CD1c-positive myeloid dendritic cell (primary cell): Measurements from ENCODE around the gene THOC6.
A peak's percentile ranks its signal among the peaks of the same experiment; 100 is the strongest.

Experiments
- DNase-seq: peaks from one replicate; pipeline ENCODE4 v3.0.0-alpha.2; 2016; ENCODE audit errors: extremely low spot score

THOC6 gene

DNA sequence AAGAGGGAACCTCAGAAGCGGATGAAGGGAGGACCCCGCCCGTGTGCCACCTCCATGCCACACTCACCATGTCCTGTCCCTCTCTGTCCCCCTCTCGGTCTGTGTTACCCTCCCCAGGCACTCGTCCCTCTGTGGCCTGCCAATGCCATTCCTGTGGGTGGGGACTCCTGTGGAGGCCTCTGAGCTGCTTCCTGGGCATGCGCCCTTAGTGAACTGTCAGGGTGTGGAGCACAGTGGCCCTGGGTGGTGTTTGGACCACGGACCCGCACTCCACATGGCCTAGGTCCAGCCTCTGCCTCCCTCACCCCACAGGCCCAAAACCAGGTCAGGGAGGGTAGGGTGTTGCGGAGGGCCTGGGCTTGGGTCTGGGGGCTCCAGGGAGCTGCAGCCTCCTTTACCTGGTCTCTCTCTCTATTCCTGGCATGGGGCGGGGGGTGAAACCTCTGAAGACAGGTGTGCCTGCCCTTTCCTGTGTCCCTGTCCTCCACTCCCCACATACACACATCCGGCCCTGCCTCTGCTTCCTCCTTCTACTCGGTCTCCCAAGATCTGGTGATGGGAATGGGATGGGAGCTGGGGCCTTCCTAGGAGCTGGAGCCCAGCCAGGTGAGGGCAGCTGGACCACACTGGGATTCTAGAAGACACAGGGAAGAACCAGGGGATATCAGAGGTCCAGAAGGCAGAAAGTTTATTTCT, 32.1 kb upstream of the THOC6 start:
- DNase-seq: no peak

- no peak for DNase-seq
Measured at GRCh38 chr16:2992383-2993081, 31.3 kb upstream of the THOC6 start.

GRCh38 chr16:2996298-2996697, 27.5 kb upstream of the THOC6 start:
- no peak for DNase-seq

DNA sequence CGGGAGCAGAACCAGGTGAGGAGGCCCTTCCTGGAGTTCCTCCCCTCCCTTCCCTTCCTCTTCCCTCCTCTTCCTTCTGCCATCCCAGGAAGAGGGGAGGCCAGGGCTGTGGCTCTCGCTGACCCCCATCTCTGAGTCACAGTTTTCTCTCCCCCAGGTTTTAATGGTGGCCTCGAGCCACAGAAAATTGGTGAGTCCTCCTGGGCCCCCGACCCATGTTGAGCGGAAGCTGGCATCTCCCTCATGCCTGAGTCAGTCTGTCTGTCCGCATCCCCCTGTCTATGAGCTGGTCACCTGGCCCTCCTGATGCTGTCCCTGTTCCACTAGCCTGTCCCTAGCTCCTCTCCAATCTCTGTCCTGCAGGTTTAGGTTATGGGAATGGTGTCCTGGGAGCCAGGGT, 23.9 kb upstream of the THOC6 start:
- no peak for DNase-seq

- no peak for DNase-seq
Measured at GRCh38 chr16:3000540-3000939, 23.3 kb upstream of the THOC6 start.

GRCh38 chr16:3001316-3001715, 22.5 kb upstream of the THOC6 start:
- no peak for DNase-seq

DNA sequence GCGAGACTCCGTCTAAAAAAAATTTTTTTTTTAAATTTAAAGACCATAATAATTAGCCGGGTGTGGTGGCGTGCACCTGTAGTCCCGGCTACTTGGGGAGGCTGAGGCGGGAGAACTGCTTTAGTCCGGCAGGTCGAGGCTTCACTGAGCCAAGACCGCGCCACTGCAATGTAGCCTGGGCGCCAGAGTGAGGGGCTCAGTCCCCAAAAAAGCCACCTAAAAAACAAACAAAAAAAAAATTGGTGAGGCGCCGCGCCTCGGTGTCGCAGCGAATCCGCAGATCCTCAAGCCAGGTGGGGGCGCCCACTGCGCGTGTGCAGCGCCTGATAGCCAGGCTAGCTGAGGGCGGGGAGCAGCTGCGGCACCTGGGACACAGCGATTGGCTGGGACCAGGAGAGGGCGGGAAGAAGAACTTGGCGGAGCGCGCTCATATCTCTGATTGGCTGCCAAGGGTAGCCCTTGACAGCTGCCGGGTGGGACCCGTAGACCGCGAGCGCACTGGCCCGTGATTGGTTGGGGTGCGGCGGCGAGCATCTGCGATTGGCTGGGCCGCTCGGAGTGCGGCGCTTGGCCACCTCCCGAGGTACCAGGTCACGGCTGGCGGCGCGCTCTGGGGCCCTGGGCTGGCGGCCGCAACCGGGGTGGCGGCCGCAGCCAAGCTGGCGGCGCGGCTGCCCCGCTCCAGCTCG, 20.1 kb upstream of the THOC6 start:
- DNase-seq: peak; percentile 99

GRCh38 chr16:3004319-3004718, 19.5 kb upstream of the THOC6 start:
- peak; percentile 53 for DNase-seq

DNA sequence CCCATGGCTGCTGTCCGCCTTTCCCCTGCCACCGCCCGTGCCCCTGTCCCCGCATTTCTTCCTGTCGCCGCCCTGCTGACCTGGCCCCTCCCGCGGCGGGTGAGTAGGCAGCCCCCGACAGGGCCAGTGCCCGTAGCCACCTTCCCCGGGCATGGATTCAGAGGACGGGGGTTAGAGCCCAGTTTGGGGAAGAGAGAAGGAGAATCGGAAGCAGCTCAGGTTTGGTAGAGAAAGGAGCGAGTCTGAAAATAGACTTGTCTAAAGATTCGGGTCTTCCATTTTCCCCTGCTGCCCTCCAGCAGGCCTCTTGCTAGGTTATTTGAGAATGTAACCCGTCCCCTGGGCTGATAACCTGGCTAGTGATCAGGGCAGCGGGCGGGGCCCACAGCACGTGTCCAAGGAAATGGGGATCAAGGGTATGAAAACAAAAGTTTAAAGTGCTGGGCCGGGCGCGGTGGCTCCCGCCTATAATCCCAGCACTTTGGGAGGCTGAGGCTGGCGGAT, 19.0 kb upstream of the THOC6 start:
- peak; percentile 39 for DNase-seq

- peak; percentile 46 for DNase-seq
Measured at GRCh38 chr16:3007059-3007956, 16.5 kb upstream of the THOC6 start.

- peak; percentile 74 for DNase-seq
Measured at GRCh38 chr16:3007957-3008689, 15.7 kb upstream of the THOC6 start.

DNA sequence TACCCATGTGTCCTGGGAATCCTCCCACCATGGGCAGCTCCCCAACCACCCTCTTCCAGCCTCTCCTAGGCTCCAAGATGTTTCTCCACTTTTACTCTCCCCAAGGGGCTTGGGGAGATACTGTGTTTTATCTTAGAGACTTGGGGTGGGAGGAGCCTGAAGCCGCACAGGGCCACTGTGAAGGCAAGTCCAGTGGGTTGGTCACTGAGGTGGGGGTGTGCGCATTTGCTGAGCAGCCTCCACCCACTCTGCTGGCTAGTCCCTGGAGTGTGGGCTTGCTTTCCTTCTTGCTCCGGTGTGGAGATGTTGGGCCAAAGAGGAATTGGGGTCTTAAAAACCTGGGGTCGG, 15.2 kb upstream of the THOC6 start:
- no peak for DNase-seq

DNA sequence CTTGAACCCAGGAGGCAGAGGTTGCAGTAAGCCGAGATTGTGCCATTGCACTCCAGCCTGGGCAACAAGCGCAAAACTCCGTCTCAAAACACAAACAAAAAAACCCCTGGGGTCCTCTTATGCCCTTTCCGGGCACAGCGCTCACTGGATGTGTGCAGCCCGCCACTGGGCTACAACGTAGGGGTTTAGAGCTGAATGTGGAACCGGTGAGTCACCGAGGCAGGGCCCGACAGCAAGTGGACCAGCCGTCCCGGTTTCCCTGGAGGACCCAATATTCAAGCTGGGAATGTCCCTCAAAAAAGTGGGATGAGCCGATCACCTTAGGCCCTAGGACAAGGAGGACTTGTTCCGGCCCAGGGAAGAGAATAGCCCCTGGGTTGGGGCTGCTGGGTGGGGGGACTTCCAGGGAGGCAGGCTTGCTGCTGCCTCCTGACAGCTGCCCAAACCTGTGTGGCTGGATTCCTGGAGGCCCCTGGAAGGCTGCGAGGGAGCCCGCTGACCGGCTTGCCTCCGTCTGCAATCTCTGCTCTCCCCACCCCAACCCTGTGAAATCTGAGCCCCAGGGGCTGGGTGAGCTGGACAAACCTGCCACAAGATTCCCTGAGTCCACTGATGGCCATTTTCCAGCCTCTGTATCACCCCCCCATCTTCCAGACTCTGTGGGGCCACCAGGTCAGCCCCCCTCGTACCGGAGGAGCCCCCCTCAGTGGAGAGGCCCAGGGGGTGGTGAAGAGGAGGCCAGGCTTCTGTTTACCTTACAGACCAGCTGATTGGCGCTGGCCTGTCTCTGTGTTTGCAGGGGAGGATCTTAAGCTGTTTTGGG, 14.1 kb upstream of the THOC6 start:
- no peak for DNase-seq

DNA sequence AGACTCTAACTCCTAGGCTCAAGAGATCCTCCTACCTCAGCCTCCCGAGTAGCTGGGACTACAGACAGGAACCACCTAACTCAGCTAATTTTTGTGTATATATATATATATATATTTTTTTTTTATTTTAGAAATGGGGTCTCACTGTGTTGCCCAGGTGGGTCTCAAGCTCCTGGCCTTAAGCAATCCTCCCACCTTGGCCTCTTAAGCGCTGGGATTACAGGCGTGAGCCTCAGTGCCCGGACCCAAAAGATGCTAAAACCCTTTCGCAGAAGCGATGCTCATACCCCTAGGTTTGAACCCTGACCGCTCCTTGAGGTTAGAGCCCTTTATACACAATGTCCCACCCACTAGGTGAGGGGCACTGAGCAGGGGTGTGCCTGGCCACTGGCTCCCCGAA, 13.3 kb upstream of the THOC6 start:
- no peak for DNase-seq

DNA sequence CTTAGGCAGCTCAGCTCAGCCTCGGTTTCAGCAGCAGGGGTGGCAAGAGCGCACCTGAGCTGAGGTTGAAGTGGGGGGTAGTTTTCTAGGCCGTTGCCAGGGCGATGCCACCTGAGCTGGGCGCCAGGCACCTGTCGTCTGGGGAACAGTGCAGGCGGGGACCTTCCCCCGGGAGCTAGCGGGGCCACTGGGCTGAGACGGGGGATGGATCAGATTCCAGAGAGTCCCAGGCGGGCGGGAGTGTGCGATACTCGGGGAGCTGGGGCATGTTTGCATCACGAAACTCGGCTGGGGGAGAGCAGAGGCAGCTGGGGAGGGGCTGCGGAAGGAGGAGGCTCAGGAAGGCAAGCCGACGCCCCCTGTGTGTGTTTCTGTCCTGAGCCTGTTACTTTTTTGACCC, 11.6 kb upstream of the THOC6 start:
- DNase-seq: no peak

GRCh38 chr16:3012828-3013420, 10.9 kb upstream of the THOC6 start, which contains the start of gene CLDN9:
TSS of gene CLDN9 (plus strand) at chr16:3012923. CDS start at chr16:3013363, 440 bp downstream.
- no peak for DNase-seq

DNA sequence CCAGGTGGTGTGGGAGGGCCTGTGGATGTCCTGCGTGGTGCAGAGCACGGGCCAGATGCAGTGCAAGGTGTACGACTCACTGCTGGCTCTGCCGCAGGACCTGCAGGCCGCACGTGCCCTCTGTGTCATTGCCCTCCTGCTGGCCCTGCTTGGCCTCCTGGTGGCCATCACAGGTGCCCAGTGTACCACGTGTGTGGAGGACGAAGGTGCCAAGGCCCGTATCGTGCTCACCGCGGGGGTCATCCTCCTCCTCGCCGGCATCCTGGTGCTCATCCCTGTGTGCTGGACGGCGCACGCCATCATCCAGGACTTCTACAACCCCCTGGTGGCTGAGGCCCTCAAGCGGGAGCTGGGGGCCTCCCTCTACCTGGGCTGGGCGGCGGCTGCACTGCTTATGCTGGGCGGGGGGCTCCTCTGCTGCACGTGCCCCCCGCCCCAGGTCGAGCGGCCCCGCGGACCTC, 10.3 kb upstream of the THOC6 start:
- DNase-seq: no peak

DNA sequence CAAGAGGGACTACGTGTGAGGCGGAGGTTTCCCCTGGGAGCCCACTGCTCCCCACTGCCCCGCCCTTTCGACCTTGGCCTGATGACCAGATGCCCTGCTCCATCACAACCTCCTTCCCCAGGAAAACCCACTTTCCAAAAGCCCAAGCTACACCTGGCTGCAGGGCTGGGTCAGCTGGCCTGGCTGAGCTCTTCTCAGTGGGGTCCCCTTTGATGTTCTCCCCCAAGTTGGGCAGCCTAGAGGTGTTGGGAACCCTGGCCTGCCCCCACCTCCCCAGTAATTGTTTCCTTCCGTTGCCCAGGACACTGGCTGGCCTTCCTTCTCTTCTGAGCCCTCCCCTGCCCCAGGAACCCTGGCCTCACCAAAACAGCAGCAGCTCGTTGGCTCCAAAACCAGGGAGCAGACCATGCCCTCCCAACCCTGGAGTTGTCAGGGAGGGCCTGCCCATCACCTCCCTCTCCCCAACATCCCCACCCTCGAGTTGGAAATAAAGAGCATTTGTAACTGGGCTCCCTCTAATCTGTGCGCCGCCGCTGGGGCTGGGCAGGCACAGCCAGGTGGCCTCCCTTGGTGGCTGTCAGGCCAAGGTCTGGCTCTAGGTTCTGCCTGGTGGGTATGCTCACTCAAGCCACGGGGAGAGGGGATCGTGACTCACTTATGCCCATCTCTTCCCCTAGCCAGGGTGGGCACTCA, 9.7 kb upstream of the THOC6 start:
- DNase-seq: no peak

GRCh38 chr16:3014971-3015370, 8.9 kb upstream of the THOC6 start:
- no peak for DNase-seq
